A673 (cell line): ENCODE measurements around the gene FGGY. TPM values are rescaled to one million over a fixed set of nuclear protein-coding genes. Genes with fewer than 3 reads are reported as not detected.

Source experiments
- BruUV-seq: library from RNA; stranded (reverse); fragments of 400-500 nt; replicated peaks from 2 replicates; lab custom pipeline; 2021; lab: Mats Ljungman, UMichigan
- CTCF ChIA-PET: fragments of 300-600 bp; sonication (Branson Sonifier 250); formaldehyde crosslinking; loops from one replicate; lab custom pipeline; 2022; ENCODE audit warnings: antibody characterized with exemption; lab: Charles Lee
- POLR2A ChIA-PET: fragments of 300-600 bp; sonication (Branson Sonifier 250); formaldehyde crosslinking; loops from one replicate; lab custom pipeline; 2022; ENCODE audit warnings: antibody characterized with exemption; ENCODE audit not compliant: low non-redundant PET; lab: Charles Lee
- DNase-seq: peaks from one replicate; pipeline ENCODE4 v3.0.0-alpha.2; 2015; ENCODE audit warnings: low spot score
- H3K27ac ChIP-seq: fragments of 200-600 bp; sonication (generic); 2 replicates; pipeline ENCODE4 v1.5.1; 2016; ENCODE audit warnings: mixed run types, low read depth, mild to moderate bottlenecking, mixed read lengths, antibody characterized with exemption, low read length; ENCODE audit not compliant: poor library complexity, severe bottlenecking
- H3K27me3 ChIP-seq: fragments of 200-600 bp; sonication (generic); replicated peaks from 2 replicates; pipeline ENCODE4 v1.6.1; 2017; ENCODE audit warnings: mixed run types, low read depth, mild to moderate bottlenecking, mixed read lengths, antibody characterized with exemption, low read length; ENCODE audit not compliant: insufficient read depth, poor library complexity
- H3K36me3 ChIP-seq: fragments of 200-600 bp; sonication (generic); 2 replicates; pipeline ENCODE4 v1.6.1; 2016; ENCODE audit warnings: mixed run types, mild to moderate bottlenecking, mixed read lengths, antibody characterized with exemption, low read length; ENCODE audit not compliant: insufficient read depth, poor library complexity, severe bottlenecking
- H3K4me1 ChIP-seq: fragments of 200-600 bp; sonication (generic); 2 replicates; pipeline ENCODE4 v1.6.1; 2017; ENCODE audit warnings: mixed run types, mild to moderate bottlenecking, mixed read lengths, antibody characterized with exemption, low read length; ENCODE audit not compliant: insufficient read depth, poor library complexity, severe bottlenecking
- H3K4me3 ChIP-seq: fragments of 200-600 bp; sonication (generic); 2 replicates; pipeline ENCODE4 v1.5.1; 2016; ENCODE audit warnings: low read depth, mixed run types, mild to moderate bottlenecking, mixed read lengths, low read length; ENCODE audit not compliant: poor library complexity, severe bottlenecking
- H3K9me3 ChIP-seq: fragments of 200-600 bp; sonication (generic); 2 replicates; pipeline ENCODE4 v1.6.1; 2016; ENCODE audit warnings: mixed run types, low read depth, mild to moderate bottlenecking, mixed read lengths, antibody characterized with exemption, low read length; ENCODE audit not compliant: poor library complexity, severe bottlenecking
- CTCF ChIP-seq: fragments of 300-800, 200-600 bp; sonication (generic); conservative IDR thresholded peaks from 2 replicates; pipeline ENCODE4 v1.5.1; 2017; ENCODE audit warnings: low read depth, mild to moderate bottlenecking, antibody characterized with exemption, low read length, moderate library complexity, mixed read lengths
- EZH2 ChIP-seq: fragments of 200-600 bp; sonication (generic); IDR thresholded peaks from 2 replicates; pipeline ENCODE4 v1.6.1; 2017; ENCODE audit warnings: borderline replicate concordance, low read depth, mild to moderate bottlenecking, mixed read lengths, antibody characterized with exemption, low read length; ENCODE audit not compliant: poor library complexity, severe bottlenecking
- intact Hi-C: fragments of 100-400 bp; cut with micrococcal nuclease; formaldehyde crosslinking; loops from one replicate; pipeline ENCODE4 v1.10.0; 2022; ENCODE audit not compliant: unreplicated experiment
- total RNA-seq: library from RNA; stranded (reverse); gene quantifications from 2 replicates; pipeline ENCODE4 v1.2.3, GENCODE V29; 2021

Gene FGGY
- total RNA-seq, 1 experiment from 2014 or later = 2.6 TPM

GRCh38 chr1:59738591-59739015 is 441.7 kb downstream of the FGGY start:
- intact Hi-C loops = no loop called here
- no peak overlapping the region for H3K4me3 ChIP-seq
- no peak for DNase-seq
- no peaks in the 10 kb centered on the region for H3K27me3 ChIP-seq
- H3K4me1 ChIP-seq = peaks cover 4% of the 10 kb centered on the region
- H3K36me3 ChIP-seq = no peaks in the 10 kb centered on the region
- POLR2A ChIA-PET = no interaction called here
- BruUV-seq = no TSS peak
- H3K9me3 ChIP-seq = peaks cover 8% of the 10 kb centered on the region
- CTCF ChIA-PET = no interaction called here
- H3K27ac ChIP-seq = no peak overlapping the region
- TF ChIP-seq EZH2 (no peak), CTCF (no peak)

- no peak for DNase-seq
- Histone ChIP-seq H3K27me3 (no peaks in the 10 kb centered on the region), H3K9me3 (peaks cover 8% of the 10 kb centered on the region), H3K36me3 (no peaks in the 10 kb centered on the region), H3K4me3 (no peak overlapping the region), H3K27ac (no peak overlapping the region), H3K4me1 (peaks cover 4% of the 10 kb centered on the region)
- intact Hi-C loops = no loop called here
- no TSS peak for BruUV-seq
- CTCF ChIA-PET = no interaction called here
- TF ChIP-seq CTCF = no peak
- TF ChIP-seq EZH2 = no peak
- POLR2A ChIA-PET = no interaction called here
These were observed 442.2 kb downstream of the FGGY start for GRCh38 chr1:59739111-59739510.

GRCh38 chr1:59742526-59742925 is 445.6 kb downstream of the FGGY start:
- no peak for DNase-seq
- no peak overlapping the region for H3K4me3 ChIP-seq
- POLR2A ChIA-PET = no interaction called here
- no peaks in the 10 kb centered on the region for H3K27me3 ChIP-seq
- H3K9me3 ChIP-seq = no peaks in the 10 kb centered on the region
- intact Hi-C loops = no loop called here
- CTCF ChIA-PET = no interaction called here
- H3K36me3 ChIP-seq = no peaks in the 10 kb centered on the region
- TF ChIP-seq EZH2 (no peak), CTCF (no peak)
- no peak overlapping the region for H3K27ac ChIP-seq
- BruUV-seq = no TSS peak
- H3K4me1 ChIP-seq = peaks cover 4% of the 10 kb centered on the region
